Measurements from ENCODE around the gene CAMTA1. TPM values are rescaled to one million over a fixed set of nuclear protein-coding genes. Genes with fewer than 3 reads are reported as not detected.
"Not testable (repeated sequence)": the region's sequence is repeated elsewhere in the genome, so short reads cannot be mapped to it uniquely, and the experiment has no call there.

Gene CAMTA1
- total RNA-seq, 1 donor from 2014 or later = 268 TPM

DNA sequence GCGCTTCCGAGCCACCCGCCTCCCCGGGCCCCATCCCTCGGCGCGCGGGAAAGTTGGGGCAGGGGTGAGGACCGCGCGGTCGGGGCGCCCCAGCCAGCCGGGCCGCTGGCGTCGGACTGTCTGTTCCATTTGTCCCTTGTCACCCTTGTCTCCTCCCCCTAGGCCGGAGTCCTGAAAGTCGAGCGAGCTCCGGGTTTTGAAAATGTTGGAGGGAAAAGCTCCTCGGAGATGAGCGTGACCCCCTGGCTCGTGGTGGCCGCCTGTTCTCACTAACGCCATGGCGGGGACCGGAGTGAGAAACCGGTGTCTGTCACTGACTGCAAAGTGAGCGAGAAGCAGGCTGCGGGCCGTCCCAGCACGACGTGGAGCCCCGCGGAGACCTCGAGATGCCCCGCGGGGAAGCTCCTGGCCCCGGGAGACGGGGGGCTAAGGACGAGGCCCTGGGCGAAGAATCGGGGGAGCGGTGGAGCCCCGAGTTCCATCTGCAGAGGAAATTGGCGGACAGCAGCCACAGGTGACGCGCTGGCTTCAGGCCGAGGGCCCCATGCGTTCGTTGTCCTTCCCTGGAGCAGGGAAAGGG, 999.3 kb downstream of the CAMTA1 start:
- Histone ChIP-seq H3K9ac (no peak overlapping the region), H3K4me3 (peak overlapping the region; percentile 10), H3K27ac (no peak overlapping the region), H3K27me3 (peaks cover 11% of the 10 kb centered on the region), H3K36me3 (peaks cover 3% of the 10 kb centered on the region), H3K4me2 (peak overlapping the region; percentile 53), H3K9me3 (ENCODE audit: low read depth) (peaks cover 4% of the 10 kb centered on the region), H3K4me1 (no peaks in the 10 kb centered on the region), H4K20me1 (ENCODE audit: low read depth) (no peaks in the 10 kb centered on the region), H2AFZ (replicated peaks) (no peak overlapping the region), H3F3A (ENCODE audit: low read depth) (peaks cover 33% of the 10 kb centered on the region), H3K79me2 (ENCODE audit: low read depth) (no peaks in the 10 kb centered on the region)
- peak; percentile 15 for DNase-seq (ENCODE audit: low spot score)
- peaks cover 8% of the 10 kb centered on the region for H3K9me3 Mint-ChIP-seq
- TF ChIP-seq EZH2phosphoT487 (IDR thresholded peaks at IDR 0.05) (no peak), EZH2 (IDR thresholded peaks at IDR 0.05) (no peak)
- TF ChIP-seq, protein P1, sequence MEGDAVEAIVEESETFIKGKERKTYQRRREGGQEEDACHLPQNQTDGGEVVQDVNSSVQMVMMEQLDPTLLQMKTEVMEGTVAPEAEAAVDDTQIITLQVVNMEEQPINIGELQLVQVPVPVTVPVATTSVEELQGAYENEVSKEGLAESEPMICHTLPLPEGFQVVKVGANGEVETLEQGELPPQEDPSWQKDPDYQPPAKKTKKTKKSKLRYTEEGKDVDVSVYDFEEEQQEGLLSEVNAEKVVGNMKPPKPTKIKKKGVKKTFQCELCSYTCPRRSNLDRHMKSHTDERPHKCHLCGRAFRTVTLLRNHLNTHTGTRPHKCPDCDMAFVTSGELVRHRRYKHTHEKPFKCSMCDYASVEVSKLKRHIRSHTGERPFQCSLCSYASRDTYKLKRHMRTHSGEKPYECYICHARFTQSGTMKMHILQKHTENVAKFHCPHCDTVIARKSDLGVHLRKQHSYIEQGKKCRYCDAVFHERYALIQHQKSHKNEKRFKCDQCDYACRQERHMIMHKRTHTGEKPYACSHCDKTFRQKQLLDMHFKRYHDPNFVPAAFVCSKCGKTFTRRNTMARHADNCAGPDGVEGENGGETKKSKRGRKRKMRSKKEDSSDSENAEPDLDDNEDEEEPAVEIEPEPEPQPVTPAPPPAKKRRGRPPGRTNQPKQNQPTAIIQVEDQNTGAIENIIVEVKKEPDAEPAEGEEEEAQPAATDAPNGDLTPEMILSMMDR (IDR thresholded peaks at IDR 0.05) = no peak
- peaks cover 45% of the 10 kb centered on the region for H3K36me3 Mint-ChIP-seq
- H3K27me3 Mint-ChIP-seq (ENCODE audit: insufficient read depth, low read depth) = peaks cover 2% of the 10 kb centered on the region
- no peak overlapping the region for H3K27ac Mint-ChIP-seq
- H3K4me1 Mint-ChIP-seq = peaks cover 13% of the 10 kb centered on the region
- H3K4me3 Mint-ChIP-seq = peak overlapping the region; percentile 7

DNA sequence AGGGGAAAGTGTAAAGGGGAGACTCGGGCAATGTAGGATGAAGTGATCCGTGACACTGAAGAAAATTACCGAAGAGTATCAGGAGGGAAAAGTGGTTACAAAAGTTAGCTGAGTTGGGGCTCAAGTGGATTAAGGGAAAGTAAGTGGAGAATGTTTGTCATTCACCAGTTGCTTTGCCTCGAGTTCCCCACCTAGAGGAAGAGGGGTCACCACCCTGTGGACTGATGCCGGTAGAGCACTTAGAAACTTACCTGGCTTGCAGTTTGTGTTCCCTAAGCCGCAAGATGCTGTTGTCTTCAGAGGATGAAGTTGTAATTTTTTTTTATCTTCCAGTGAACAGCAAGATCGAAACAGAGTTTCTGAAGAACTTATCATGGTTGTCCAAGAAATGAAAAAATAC, 999.9 kb downstream of the CAMTA1 start:
- Mint-ChIP-seq H3K9me3 (peaks cover 13% of the 10 kb centered on the region), H3K4me1 (peaks cover 13% of the 10 kb centered on the region), H3K27me3 (ENCODE audit: insufficient read depth, low read depth) (peaks cover 2% of the 10 kb centered on the region), H3K4me3 (peak overlapping the region; percentile 7), H3K27ac (peak overlapping the region; percentile 46), H3K36me3 (peaks cover 50% of the 10 kb centered on the region)
- H3K9me3 ChIP-seq (ENCODE audit: low read depth) = peaks cover 8% of the 10 kb centered on the region
- TF ChIP-seq, protein P1 (IDR thresholded peaks at IDR 0.05) = no peak
- TF ChIP-seq EZH2phosphoT487 (IDR thresholded peaks at IDR 0.05) (no peak), EZH2 (IDR thresholded peaks at IDR 0.05) (no peak)
- H2AFZ ChIP-seq (replicated peaks) = no peak overlapping the region
- no peak overlapping the region for H3K9ac ChIP-seq
- H3K4me3 ChIP-seq = no peak overlapping the region
- H3K4me1 ChIP-seq = no peaks in the 10 kb centered on the region
- DNase-seq (ENCODE audit: low spot score) = no peak
- peaks cover 3% of the 10 kb centered on the region for H3K36me3 ChIP-seq
- H3K79me2 ChIP-seq (ENCODE audit: low read depth) = no peaks in the 10 kb centered on the region
- peaks cover 33% of the 10 kb centered on the region for H3F3A ChIP-seq (ENCODE audit: low read depth)
- no peak overlapping the region for H3K4me2 ChIP-seq
- H3K27me3 ChIP-seq = peaks cover 11% of the 10 kb centered on the region
- no peak overlapping the region for H3K27ac ChIP-seq
- no peaks in the 10 kb centered on the region for H4K20me1 ChIP-seq (ENCODE audit: low read depth)

DNA sequence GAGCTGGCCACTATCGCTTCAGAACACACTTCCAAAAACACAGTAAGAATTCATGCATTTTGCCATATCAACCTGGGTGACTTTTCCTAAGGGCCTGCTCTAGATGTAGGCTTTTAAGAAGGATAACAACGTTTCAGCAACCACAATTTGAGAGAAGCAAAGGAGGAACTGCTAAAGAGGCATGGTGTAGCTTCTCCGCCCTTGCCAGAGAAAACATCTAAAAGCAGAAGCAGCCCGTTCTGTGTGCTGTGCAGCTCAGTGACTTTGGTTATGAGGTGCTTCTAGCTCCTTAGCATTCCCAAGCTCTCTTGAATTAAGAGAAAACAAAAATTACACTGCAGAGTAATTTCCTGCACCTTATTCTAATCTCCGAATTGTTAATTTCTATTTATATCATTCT, 1001.5 kb downstream of the CAMTA1 start:
- H3K9me3 Mint-ChIP-seq = peaks cover 27% of the 10 kb centered on the region
- Histone ChIP-seq H3K4me1 (no peaks in the 10 kb centered on the region), H3F3A (ENCODE audit: low read depth) (peaks cover 26% of the 10 kb centered on the region), H3K4me3 (no peak overlapping the region), H3K9ac (no peak overlapping the region), H3K4me2 (no peak overlapping the region), H3K36me3 (peaks cover 3% of the 10 kb centered on the region), H3K27me3 (peaks cover 11% of the 10 kb centered on the region), H4K20me1 (ENCODE audit: low read depth) (no peaks in the 10 kb centered on the region), H3K9me3 (ENCODE audit: low read depth) (peaks cover 23% of the 10 kb centered on the region), H2AFZ (replicated peaks) (no peak overlapping the region), H3K27ac (no peak overlapping the region), H3K79me2 (ENCODE audit: low read depth) (no peaks in the 10 kb centered on the region)
- peaks cover 4% of the 10 kb centered on the region for H3K27me3 Mint-ChIP-seq (ENCODE audit: insufficient read depth, low read depth)
- TF ChIP-seq EZH2 (IDR thresholded peaks at IDR 0.05) = no peak
- no peak for DNase-seq (ENCODE audit: low spot score)
- H3K27ac Mint-ChIP-seq = no peak overlapping the region
- peaks cover 55% of the 10 kb centered on the region for H3K36me3 Mint-ChIP-seq
- peaks cover 13% of the 10 kb centered on the region for H3K4me1 Mint-ChIP-seq
- H3K4me3 Mint-ChIP-seq = no peak overlapping the region

DNA sequence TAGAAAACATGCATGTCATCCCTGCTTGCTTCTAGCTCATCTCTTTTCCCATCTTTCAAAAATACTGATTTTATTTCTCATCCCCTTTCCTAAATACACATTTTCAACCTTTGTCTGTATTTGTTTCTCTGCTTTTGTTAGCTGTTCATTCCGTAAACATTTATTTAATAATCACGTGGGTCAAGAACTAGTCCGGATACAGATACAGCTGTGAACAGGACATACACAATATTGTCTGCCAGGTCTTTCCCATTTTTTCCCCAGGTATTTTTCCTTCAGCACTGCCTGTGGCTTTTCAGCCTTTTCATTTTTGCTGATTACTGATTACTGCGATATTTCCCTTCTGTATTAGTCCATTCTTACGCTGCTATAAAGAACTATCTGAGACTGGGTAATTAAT, 1004.6 kb downstream of the CAMTA1 start:
- H3K4me1 Mint-ChIP-seq = peaks cover 7% of the 10 kb centered on the region
- Histone ChIP-seq H3K27me3 (peaks cover 5% of the 10 kb centered on the region), H2AFZ (replicated peaks) (no peak overlapping the region), H3K36me3 (peaks cover 3% of the 10 kb centered on the region), H3K4me2 (no peak overlapping the region), H3F3A (ENCODE audit: low read depth) (peaks cover 5% of the 10 kb centered on the region), H3K9me3 (ENCODE audit: low read depth) (peaks cover 19% of the 10 kb centered on the region), H3K27ac (no peak overlapping the region), H3K4me3 (no peak overlapping the region), H3K4me1 (no peaks in the 10 kb centered on the region), H3K9ac (no peak overlapping the region), H3K79me2 (ENCODE audit: low read depth) (no peaks in the 10 kb centered on the region), H4K20me1 (ENCODE audit: low read depth) (no peaks in the 10 kb centered on the region)
- H3K9me3 Mint-ChIP-seq = peaks cover 34% of the 10 kb centered on the region
- H3K4me3 Mint-ChIP-seq = no peak overlapping the region
- no peak overlapping the region for H3K27ac Mint-ChIP-seq
- peaks cover 4% of the 10 kb centered on the region for H3K27me3 Mint-ChIP-seq (ENCODE audit: insufficient read depth, low read depth)
- peaks cover 72% of the 10 kb centered on the region for H3K36me3 Mint-ChIP-seq
- no peak for DNase-seq (ENCODE audit: low spot score)
- TF ChIP-seq, protein P1 (IDR thresholded peaks at IDR 0.05) = no peak
- TF ChIP-seq EZH2 (IDR thresholded peaks at IDR 0.05) = no peak
- no peak for TF ChIP-seq EZH2phosphoT487 (IDR thresholded peaks at IDR 0.05)

DNA sequence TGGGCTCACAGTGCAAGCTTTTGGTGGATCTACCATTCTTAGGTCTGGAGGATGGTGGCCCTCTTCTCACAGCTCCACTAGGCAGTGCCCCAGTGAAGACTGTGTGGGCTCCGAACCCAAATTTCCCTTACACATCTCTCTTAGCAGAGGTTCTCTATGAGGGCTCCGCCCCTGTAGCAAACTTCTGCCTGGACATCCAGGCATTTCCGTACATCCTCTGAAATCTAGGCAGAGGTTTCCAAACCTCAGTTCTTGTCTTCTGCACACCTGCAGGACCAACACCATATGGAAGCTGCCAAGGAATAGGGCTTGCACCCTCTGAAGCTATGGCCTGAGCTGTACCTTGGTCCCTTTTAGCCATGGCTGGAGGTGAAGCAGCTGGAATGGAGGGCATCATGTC, 1005.8 kb downstream of the CAMTA1 start:
- not testable (repeated sequence) for H3K36me3 ChIP-seq; H3K27ac Mint-ChIP-seq; H3K79me2 ChIP-seq (ENCODE audit: low read depth); H3F3A ChIP-seq (ENCODE audit: low read depth); H3K4me3 ChIP-seq; H2AFZ ChIP-seq (replicated peaks); H3K4me1 Mint-ChIP-seq; H3K4me1 ChIP-seq; H3K4me2 ChIP-seq; H3K27ac ChIP-seq; H4K20me1 ChIP-seq (ENCODE audit: low read depth); H3K9ac ChIP-seq; H3K4me3 Mint-ChIP-seq; H3K27me3 ChIP-seq; H3K27me3 Mint-ChIP-seq (ENCODE audit: insufficient read depth, low read depth); DNase-seq (ENCODE audit: low spot score)
- H3K9me3 ChIP-seq (ENCODE audit: low read depth) = peaks cover 19% of the 10 kb centered on the region
- H3K36me3 Mint-ChIP-seq = peaks cover 73% of the 10 kb centered on the region
- peaks cover 34% of the 10 kb centered on the region for H3K9me3 Mint-ChIP-seq

Measured in neural progenitor cell (in vitro differentiated cells).